GM03348 (cell line): ENCODE data around the gene TBL2.
"Not testable (repeated sequence)": the region's sequence is repeated elsewhere in the genome, so short reads cannot be mapped to it uniquely, and the experiment has no call there.

Source experiments
- DNase-seq: peaks from one replicate; pipeline ENCODE4 v3.0.0; 2012; ENCODE audit warnings: low spot score

TBL2 gene

GRCh38 chr7:73570521-73570920 is 7.9 kb downstream of the TBL2 start:
- no peak for DNase-seq

GRCh38 chr7:73569042-73569608 is 9.3 kb downstream of the TBL2 start:
- DNase-seq = no peak

DNA sequence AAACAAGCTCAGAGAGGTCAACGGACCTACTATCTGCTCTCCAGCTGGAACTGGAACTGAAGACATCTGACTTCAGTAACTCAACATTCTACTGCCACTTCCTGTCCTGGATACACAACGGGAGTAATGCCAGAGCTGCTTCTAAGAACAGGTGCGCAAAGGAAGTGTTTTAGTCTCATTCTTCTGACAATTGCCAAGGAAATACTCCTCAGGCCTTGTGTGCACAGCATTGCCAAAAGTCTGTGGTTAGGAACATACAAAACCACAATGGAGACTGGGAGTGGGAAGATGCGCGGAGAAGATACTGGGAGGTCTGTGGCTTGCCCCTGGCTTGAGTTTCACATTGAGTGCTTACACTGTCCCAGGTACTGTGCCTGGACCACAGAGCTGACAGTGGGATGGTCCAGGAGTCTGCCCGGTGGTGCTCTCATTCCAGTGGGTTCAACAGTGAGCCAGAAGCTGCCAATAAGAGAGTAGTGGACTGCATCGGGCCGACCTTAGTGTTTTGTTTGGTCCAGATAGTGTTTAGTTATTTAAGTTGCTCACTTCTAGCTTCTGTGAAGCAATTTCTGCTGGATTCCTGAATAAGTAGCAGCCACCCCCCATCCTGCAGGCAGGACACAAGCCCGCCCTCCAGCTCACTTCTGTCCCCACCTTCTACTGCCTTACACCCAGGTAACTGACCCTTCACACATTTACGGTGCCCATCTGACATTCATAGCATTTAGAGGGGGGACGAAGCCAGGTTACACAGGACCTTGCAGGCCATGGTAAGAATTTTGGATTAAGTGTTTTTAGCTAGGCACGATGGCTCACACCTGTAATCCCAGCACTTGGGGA is 10.3 kb downstream of the TBL2 start:
- no peak for DNase-seq

- DNase-seq = no peak
Observed at GRCh38 chr7:73567140-73567539, 11.2 kb downstream of the TBL2 start.

GRCh38 chr7:73566431-73566830 is 11.9 kb downstream of the TBL2 start:
- not testable (repeated sequence) for DNase-seq

- no peak for DNase-seq
Observed at GRCh38 chr7:73565675-73566340, 12.6 kb downstream of the TBL2 start.

- DNase-seq = peak; percentile 82
Observed at GRCh38 chr7:73560109-73560835, 18.1 kb downstream of the TBL2 start.

DNA sequence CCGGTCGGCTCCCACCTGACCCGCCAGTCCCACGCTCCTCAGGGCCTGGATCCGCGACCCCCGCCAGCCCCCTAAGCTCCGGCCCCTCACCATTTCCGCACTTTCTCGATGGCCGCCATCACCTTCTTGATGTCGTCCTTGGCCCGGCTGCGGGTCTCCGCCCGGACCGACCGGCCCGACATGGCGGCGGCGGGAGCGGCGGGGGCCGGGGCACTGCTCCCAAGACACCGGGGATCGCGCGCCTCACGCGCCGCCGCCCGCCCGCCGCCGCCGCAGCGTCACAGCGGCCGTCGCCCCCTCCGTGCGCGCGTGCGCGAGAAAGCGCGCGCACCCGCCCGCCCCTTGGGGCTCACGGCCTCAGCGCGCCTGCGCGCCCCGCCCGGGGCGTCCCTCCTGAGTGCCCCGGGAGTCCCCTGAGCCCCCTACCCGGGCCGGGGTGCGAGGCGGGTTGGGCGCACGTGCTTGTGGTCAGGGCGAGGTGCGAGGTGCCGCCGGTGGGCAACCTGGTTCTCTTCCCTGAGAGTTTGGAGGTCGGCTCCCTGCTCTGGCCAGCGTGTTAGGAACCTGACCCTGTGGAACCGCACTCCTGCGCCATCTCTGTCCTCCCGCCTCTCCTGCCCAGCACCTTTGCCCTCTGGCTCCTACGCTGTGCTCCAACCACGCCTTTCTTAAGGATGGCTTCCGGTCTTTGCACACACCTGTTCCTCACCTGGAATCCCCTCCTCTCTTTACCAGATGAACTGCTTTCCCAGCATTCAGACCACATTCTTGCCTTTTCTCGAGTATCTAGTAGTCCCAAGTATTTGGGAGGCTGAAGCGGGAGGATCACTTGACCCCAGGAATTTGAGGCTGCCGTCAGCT is 20.8 kb downstream of the TBL2 start, which contains the start of gene BCL7B:
BCL7B (minus strand) TSS at position 294 of the 861 bp plus-strand sequence; CDS start at position 182, 112 bp downstream.
- DNase-seq = peak; percentile 99

- peak; percentile 99 for DNase-seq
Observed at GRCh38 chr7:73557108-73557396, 21.3 kb downstream of the TBL2 start.

- DNase-seq = no peak
Observed at GRCh38 chr7:73556208-73557107, 21.9 kb downstream of the TBL2 start.

- peak; percentile 50 for DNase-seq
Observed at GRCh38 chr7:73555411-73555982, 22.9 kb downstream of the TBL2 start.

GRCh38 chr7:73550093-73550492 is 28.3 kb downstream of the TBL2 start:
- not testable (repeated sequence) for DNase-seq

DNA sequence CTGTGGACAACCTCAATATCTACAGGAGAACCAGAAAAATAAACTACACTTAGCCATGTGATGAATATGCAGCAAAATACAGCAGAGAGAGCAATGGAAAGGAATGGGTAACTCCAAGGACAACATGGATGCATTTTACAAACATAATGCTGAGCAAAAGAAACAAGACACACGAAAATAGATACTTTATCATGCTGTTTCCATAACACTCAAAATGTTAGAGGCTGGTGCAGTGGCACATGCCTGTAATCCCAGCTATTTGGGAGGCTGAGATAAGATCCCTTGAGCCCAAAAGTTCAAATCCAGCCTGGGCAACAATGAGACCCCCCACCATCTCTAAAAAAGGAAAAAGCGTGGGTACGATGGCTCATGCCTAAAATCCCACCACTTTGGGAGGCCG is 29.2 kb downstream of the TBL2 start:
- DNase-seq = no peak

DNA sequence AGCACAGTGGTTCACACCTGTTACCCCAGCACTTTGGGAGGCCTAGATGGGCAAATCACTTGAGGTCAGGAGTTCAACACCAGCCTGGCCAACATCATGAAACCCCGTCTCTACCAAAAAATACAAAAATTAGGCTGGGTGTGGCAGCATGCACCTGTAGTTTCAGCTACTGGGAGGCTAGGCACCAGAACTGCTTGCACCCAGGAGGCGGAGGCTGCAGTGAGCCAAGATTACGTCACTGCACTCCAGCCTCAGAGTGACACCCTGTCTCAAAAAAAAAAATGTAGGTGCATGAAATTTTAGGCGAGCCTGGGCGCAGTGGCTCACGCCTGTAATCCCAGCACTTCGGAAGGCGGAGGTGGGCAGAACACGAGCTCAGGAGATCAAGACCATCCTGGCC is 30.5 kb downstream of the TBL2 start:
- DNase-seq = no peak

- DNase-seq = no peak
Observed at GRCh38 chr7:73544678-73545077, 33.7 kb downstream of the TBL2 start.

DNA sequence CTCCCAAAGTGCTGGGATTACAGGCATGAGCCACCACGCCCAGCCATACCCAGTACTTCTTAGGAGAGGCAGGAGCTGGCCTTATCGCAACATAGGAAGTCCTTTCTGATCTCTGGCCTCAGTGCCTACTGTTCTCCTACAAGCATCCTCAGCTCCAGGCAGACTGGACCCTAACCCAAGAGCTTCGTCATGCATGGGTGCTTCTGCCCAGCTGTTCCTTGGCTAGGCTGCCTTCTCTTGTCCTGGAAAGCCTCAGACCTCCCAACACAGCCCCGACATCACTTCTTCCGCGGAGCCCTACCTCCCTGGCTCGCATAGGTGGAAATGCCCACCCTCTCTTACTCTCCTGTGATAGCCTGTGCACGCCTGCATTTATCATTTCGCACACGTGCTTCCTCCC is 36.7 kb downstream of the TBL2 start:
- no peak for DNase-seq

- no peak for DNase-seq
Observed at GRCh38 chr7:73539709-73540108, 38.7 kb downstream of the TBL2 start.

DNA sequence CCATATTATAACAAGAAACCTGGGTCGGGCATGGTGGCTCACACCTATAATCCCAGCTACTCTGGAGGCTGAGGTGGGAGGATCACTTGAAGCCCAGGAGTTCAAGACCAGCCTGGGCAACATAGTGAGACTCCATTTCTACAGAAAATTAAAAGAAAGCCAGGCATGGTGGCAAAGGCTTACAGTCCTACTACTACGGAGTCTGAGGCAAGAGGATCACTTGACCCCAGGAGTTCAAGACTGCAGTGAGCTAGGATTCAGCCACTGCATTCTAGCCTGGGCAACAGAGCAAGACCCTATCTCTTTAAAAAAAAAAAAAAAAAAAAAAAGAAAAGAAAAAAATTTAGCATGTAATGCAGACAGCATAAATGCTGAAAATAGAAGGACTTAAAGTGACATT is 39.9 kb downstream of the TBL2 start:
- not testable (repeated sequence) for DNase-seq

GRCh38 chr7:73537051-73537450 is 41.3 kb downstream of the TBL2 start:
- no peak for DNase-seq

DNA sequence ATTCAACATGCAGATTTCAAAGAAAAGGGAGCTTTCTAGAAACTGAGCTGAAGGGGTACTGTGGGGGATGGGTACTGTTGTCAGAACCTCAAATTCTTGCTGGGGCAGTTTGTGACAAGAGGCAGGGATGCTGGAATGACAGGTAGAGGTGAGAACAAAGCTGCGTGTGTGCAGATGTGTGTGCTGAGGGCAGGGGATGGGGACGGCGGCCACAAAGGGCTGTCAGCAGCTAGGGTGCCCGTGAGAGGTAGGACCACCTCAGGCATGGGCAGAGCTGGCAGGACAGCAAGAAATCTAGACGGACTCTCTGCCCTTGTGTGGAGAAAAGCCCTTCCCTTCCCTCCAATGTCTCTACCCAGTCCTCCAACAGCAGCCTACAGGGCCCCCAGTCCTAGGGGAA is 41.9 kb downstream of the TBL2 start:
- no peak for DNase-seq
